HG03196 (cell line): ENCODE data around the gene NIPAL1.

Experiments
- ATAC-seq: cut with Tn5 transposase; IDR thresholded peaks from one replicate; pipeline ENCODE4 v1.9.1; 2021; ENCODE audit not compliant: unreplicated experiment

Gene NIPAL1

DNA sequence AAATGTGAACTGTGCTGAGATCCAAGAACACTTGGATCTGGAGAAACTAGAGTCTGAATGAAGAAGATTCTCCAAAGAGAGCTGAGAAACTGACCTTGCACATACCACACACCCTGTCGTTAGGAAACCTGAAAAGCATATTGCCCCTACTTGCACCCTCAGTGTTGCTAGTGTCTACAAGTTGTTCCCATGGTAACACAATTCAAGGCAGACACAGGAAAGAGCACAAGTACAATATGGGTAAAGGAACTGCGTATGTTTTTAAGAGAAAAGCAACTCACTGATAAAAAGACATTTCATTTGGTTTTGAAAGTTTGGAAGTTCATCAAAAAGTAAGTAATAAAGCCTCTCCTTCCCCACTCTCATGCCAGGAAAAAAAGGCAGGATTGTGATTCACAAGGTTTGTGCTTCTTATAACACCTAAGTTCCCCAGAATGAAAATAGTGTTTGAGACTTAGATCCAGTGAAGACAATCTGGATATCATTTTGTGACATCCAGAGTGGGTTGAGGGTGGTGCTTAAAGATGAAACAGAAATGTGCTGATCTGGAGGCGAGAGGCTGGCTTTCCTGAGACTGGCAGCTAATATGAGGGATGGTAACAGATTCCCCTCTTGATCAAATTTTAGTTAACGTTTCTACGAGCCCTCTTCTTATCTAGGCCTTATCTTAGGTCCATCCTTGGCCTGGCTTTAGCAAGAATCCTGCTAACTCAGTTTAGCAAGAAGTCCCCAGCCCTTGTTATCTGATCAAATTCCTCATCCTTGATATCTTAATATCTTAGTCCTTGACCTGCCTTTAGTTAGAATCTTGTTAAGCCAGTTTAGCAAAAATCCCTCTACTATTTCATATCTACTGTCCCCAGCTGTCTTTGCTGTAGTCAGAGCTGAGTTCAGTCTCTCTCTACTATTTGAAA is 42.3 kb downstream of the NIPAL1 start:
- no peak for ATAC-seq

DNA sequence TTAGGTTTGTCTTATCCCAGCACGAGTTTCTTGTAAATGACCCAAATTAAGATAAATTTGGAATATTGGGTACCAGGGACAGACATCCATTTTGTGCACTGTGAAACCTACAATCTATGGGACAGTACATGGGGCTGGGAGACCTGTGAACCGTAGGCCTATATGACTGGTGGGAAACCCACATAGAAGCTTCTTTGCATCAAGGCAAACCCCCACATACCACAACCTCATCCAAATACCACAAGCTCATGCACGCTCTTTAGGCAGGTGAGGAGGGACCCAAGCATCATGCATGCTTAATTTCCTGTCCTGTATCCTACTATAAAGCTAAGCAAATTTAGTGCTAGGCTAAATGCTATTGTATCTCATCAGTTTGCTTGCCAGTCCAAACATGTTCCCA is 47.8 kb downstream of the NIPAL1 start:
- ATAC-seq, result no peak

DNA sequence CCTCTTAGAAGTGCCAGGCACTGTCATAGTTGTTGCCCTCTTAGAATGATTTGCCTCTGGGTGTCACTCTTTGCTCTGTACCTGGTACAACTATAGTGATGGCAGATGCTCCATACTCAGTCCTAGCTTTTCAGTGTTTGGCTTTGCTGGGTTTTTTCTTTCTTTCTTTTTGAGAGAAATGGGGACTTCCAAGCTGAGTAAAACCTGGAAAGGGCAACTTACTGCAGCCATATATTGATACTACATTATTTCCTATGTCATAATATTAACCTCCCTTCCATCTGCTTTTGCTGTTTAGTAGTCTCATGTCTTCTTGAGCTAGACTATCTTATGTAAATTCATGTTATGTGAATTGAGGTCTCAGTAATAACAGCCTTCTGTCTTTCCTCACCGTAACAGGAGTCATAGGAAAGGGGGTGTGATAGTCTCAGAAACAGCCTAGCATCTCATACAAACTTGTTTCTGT is 49.0 kb downstream of the NIPAL1 start:
- ATAC-seq, result peak; percentile 78

DNA sequence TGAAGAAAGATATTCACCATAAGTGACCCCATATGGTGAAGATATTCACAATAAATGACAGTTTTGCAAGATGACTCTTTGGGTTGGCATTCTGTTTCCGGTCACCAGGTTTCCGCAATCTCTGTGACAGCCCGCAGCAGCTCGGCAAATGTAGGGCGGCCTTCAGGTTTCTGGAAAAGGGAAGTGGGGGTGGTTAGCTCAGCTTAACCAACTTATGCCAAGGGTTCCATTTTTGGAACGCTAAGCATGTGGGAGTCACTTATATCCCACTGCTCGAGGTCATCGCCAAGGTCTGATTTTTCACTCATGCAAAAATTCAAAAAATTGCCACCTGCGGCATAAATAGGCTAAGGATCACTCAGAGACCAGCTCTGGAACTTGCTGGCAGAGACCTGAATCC is 51.0 kb downstream of the NIPAL1 start:
- ATAC-seq, result no peak

DNA sequence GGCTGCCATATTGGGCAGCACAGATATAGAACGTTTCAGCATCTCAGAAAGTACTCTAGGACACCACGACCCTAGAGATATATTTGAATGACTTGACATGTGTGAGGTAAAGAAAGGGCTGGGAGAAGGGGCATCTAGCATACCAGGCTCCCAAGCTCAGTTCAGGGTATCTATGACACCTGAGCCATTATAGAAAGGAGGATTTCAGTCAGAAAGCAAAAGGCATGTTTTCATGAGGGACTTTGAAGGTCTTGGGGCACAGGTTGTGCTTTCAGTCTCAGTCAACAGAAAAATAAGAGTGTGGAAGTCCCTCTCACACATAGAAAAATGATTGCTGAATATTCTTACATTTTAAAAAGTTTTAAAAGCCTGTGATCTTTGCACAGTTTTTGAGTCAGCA is 51.6 kb downstream of the NIPAL1 start:
- no peak for ATAC-seq

DNA sequence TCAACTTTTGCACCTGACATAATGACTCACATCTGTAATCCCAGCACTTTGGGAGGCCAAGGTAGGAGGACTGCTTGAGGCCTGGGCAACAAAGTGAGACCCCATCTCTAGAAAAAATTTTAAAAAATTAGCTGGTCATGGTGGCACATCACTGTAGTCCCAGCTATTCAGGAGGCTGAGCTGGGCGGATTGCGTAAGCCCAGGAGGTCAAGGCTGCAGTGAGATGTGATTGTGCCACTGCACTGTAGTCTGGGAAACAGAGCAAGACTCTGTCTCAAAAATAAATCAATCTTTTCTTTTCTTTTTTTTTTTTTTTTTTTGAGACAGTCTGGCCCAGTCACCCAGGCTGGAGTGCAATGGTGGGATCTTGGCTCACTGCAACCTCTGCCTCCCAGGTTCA is 52.5 kb downstream of the NIPAL1 start:
- no peak for ATAC-seq

DNA sequence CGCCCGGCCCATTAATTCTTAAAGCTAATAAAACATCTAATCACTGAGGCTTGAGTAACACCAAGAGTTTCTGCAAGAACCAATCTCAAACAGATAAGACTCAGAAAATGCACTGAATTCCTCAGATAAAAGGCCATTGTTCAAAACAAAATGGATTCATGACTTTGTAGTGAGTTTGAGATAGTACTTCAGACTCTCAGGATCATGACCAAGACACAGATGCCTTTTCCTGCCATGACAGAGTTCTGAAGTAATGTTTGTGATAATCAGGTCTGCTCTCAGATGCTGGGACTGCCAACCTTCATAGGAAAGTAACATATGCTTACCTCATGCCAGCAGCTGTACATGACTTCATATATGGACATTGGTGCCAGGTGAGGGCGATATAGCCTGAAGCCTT is 54.6 kb downstream of the NIPAL1 start:
- no peak for ATAC-seq

DNA sequence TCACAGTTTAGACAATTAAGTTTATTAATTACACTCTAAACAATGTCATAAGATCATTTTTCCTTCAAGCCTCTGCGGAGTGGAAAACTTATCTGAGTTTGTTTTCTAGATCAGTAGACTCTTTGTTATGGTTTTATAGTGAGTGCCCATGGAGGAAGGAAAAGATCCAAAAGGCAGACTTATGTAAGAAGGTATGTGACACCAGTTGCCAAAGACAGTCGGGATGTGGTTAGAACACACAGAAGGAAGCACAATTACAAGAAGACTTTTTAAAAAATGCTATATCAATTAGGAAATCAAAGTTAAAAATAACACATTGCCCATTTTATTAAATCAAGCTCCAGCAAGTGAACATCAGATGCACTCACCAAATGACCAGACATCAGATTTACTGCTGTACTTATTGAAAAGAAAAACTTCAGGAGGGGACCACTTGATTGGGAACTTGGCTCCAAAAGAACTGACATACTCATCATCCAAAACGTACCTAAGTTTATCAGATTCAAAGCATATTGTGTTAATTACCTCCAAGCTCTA is 57.1 kb downstream of the NIPAL1 start:
- ATAC-seq, result no peak

DNA sequence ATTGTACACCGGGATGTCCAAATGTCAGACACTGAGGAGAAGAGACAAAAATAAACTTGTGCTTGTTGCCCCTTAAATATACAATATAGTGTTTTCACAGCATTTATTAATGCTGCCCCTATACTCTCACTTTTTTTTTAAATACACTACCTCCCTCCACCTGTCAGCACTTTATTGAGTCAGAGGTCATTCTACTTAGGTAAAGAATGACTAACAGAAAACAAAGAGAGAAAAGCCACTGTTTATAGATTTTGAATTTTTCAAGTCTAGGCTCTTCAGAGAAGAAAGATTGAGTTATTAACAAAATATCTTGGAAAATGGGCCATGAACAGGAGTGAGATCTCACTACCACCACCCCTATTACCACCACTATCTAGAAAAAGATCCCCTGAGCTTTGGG is 58.1 kb downstream of the NIPAL1 start:
- no peak for ATAC-seq

DNA sequence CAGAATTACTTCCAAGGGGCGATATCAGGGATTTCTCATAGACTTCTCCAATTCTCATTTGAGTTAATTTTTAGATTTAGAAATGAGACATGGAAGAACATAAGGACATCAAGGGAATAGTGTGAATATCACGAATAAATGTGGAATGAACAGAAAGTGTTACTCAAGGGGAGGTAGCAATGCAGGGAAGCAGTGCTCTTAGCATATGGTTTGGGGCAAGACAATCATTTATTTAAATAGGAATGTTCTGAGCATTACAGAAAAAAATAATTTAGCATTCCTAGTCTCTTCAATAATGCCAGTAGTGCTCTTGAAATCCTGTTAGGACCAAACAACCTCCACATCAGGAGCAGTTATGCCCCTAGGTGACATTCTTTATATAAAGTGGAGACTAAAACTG is 61.9 kb downstream of the NIPAL1 start:
- no peak for ATAC-seq

DNA sequence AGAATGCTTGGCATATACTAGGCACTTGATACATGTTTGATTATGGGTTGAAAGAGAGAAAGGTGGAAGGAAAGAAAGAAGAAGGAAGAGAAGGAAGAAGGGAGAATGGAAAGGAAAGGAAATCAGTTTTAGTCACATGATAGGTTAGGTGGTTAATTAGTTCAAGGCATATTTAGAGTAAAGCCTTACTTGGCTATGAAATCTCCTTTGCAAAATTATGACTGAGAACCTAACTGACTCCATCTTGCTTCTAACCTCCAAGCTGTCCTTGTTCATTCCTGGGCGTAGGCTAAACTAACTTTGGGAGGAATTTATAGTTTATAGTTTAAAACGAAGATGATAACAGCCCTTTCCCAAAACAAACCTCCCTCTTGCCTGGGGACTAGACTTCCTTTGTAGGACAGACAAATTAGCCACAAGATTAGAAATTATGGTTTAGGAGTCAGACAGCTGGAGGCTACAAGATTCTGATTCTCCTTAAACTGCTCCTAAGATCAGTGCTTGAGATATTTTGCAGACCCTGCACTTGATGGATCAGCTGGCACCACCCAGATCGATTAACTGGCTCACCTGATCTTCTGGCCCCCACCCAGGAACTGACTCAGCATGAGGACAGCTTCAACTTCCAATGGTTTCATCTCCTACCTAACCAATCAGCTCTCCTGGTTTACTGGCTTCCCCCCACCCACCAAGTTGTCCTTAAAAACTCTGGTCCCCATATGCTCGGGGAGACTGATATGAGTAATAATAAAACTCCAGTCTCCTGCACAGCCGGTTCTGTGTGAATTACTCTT is 62.5 kb downstream of the NIPAL1 start:
- ATAC-seq, result no peak

DNA sequence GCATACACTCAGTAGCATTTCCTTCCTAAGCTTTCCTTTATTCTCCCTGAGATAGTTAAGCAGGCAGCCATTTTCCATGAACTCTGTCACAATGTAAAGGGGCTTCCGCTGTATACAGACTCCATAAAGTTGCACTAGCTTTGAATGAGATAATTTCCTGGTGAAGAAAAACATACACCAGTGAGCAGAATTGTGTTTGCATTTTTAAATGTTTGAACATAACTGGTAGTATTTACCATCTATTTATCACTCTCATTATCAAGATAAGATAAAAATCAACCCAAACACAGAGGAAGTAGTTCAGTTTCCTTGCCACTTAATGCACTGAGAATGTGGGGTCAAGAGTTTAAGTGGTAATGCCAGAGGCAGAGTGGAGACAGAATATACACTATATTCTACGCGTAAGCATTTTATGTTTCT is 63.4 kb downstream of the NIPAL1 start:
- ATAC-seq, result no peak

DNA sequence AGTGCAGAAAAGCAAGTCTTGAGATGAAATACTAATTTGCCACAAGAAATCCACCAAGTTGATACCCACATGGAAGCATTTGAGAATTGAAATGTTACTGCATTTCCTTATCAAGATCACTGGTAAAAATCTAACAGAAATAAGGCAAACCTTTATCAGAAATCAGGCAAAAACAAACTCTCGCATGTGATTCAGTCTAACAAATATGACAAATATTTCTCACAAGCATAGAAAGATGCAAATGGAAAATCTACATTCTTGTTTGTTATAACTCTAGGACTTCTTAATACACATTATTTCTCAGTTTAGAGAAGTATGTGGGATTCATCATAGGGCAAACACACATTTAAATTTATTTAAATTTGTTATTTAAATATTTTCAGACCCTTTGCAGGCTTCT is 64.6 kb downstream of the NIPAL1 start:
- ATAC-seq, result no peak

DNA sequence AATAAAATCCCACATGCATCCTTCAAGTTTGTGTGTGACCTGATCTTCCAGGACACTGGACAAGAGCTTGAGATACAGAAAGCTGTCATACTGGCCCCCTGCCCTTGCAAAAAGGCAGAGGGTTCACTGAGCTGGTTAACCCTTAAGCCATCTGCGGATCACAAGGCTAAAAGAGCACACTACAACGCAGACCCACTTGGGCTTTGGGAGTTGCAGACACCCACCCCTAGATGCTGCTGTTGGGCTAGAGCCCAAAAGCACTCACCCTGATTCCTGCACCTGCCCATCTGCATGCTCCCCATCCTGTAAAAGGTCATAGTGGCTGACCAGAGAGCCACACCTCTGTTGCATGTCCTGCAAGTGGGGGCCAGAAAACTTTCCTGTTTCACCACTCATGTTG is 66.4 kb downstream of the NIPAL1 start:
- ATAC-seq, result no peak

DNA sequence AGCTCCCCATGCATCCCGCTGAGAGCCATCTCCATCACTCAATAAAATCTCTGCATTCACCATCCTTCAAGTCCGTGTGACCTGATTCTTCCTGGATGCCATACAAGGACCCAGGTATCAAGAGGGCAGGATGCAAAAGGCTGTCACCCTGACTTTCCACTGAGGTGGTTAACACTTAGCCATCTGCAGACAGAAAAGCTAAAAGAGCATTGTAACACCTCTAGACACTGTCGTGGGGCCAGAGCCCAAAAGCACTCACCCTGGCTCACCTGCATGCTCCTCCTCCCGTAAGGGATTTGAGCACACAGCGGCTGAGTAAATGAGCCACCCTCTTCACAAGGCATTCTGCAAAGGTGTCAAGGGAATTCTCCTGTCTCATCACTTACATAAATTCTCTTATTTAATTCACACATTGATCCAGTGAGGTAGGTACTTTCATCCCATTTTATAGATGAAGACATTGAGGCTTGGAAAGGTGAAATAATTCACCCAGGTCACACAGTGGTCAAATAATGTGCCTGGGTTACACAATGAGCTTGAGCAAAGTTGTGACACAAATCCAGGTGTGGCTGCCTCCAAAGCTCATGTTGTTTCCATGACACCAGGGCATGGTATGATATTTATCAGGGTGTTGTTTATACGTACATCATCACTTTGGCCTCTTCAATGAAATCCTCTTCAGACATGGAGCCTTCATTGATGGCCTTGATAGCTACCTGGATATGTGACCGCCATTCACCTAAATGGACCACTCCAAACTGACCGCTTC is 69.4 kb downstream of the NIPAL1 start:
- ATAC-seq, result no peak
